Activated T-cell treated with anti-CD3 and anti-CD28 coated beads, Interleukin-2, amount 50 U/mL, for 4 hours (primary cell): ENCODE results near the gene NFIB. TPM values are rescaled to one million over a fixed set of nuclear protein-coding genes. Genes with fewer than 3 reads are reported as not detected.

Source experiments
- ATAC-seq, 2 donors: fragments of 200-7000 bp; cut with Tn5 transposase; one replicate each; pipeline ENCODE4 v1.10.0; 2021
- DNase-seq: peaks from one replicate; pipeline ENCODE4 v3.0.0-alpha.2; 2020
- H3K27me3 Mint-ChIP-seq: one replicate; pipeline ENCODE4 v1.8.0; 2021; ENCODE audit warnings: low read depth, mixed read lengths
- H3K36me3 Mint-ChIP-seq: one replicate; pipeline ENCODE4 v1.8.0; 2022; ENCODE audit warnings: mixed read lengths; ENCODE audit not compliant: insufficient read depth
- H3K4me1 Mint-ChIP-seq: one replicate; pipeline ENCODE4 v1.8.0; 2021; ENCODE audit warnings: low read depth, mixed read lengths
- H3K4me3 Mint-ChIP-seq: one replicate; pipeline ENCODE4 v1.8.0; 2021; ENCODE audit warnings: mild to moderate bottlenecking, moderate library complexity, mixed read lengths
- H3K9me3 Mint-ChIP-seq: one replicate; pipeline ENCODE4 v1.8.0; 2021; ENCODE audit warnings: mixed read lengths
- total RNA-seq, 3 donors: library from RNA; stranded (reverse); gene quantifications; one replicate each; pipeline ENCODE4 v1.2.1, GENCODE V29; 2021

The NFIB gene
- total RNA-seq, 3 donors from 2014 or later, result 0.20 to 0.42 (median 0.30) TPM

GRCh38 chr9:14348373-14349145 lies 34.6 kb upstream of the NFIB start:
- H3K4me1 Mint-ChIP-seq, result peaks cover 10% of the 10 kb centered on the region
- no peak for ATAC-seq
- H3K4me3 Mint-ChIP-seq, result no peak overlapping the region
- H3K27me3 Mint-ChIP-seq, result peaks cover 67% of the 10 kb centered on the region
- no peaks in the 10 kb centered on the region for H3K9me3 Mint-ChIP-seq
- no peaks in the 10 kb centered on the region for H3K36me3 Mint-ChIP-seq
- no peak for DNase-seq

- Mint-ChIP-seq H3K4me1 (peaks cover 9% of the 10 kb centered on the region), H3K4me3 (no peak overlapping the region), H3K27me3 (peaks cover 62% of the 10 kb centered on the region), H3K9me3 (no peaks in the 10 kb centered on the region), H3K36me3 (no peaks in the 10 kb centered on the region)
- DNase-seq (no peak), ATAC-seq (no peak)
These were observed 34.1 kb upstream of the NFIB start for GRCh38 chr9:14348123-14348372.

GRCh38 chr9:14347406-14348122 lies 33.6 kb upstream of the NFIB start:
- peaks cover 9% of the 10 kb centered on the region for H3K4me1 Mint-ChIP-seq
- peaks cover 57% of the 10 kb centered on the region for H3K27me3 Mint-ChIP-seq
- no peaks in the 10 kb centered on the region for H3K9me3 Mint-ChIP-seq
- no peak for ATAC-seq
- no peak overlapping the region for H3K4me3 Mint-ChIP-seq
- no peaks in the 10 kb centered on the region for H3K36me3 Mint-ChIP-seq
- no peak for DNase-seq

GRCh38 chr9:14346811-14347405 lies 33.0 kb upstream of the NFIB start:
- peaks cover 51% of the 10 kb centered on the region for H3K27me3 Mint-ChIP-seq
- no peak for DNase-seq
- H3K4me3 Mint-ChIP-seq, result no peak overlapping the region
- H3K4me1 Mint-ChIP-seq, result peaks cover 9% of the 10 kb centered on the region
- no peaks in the 10 kb centered on the region for H3K36me3 Mint-ChIP-seq
- no peak for ATAC-seq
- no peaks in the 10 kb centered on the region for H3K9me3 Mint-ChIP-seq

GRCh38 chr9:14346231-14346791 lies 32.4 kb upstream of the NFIB start:
- no peak for ATAC-seq
- H3K4me3 Mint-ChIP-seq, result no peak overlapping the region
- no peak for DNase-seq
- H3K4me1 Mint-ChIP-seq, result peaks cover 9% of the 10 kb centered on the region
- H3K27me3 Mint-ChIP-seq, result peaks cover 47% of the 10 kb centered on the region
- no peaks in the 10 kb centered on the region for H3K36me3 Mint-ChIP-seq
- no peaks in the 10 kb centered on the region for H3K9me3 Mint-ChIP-seq

DNA sequence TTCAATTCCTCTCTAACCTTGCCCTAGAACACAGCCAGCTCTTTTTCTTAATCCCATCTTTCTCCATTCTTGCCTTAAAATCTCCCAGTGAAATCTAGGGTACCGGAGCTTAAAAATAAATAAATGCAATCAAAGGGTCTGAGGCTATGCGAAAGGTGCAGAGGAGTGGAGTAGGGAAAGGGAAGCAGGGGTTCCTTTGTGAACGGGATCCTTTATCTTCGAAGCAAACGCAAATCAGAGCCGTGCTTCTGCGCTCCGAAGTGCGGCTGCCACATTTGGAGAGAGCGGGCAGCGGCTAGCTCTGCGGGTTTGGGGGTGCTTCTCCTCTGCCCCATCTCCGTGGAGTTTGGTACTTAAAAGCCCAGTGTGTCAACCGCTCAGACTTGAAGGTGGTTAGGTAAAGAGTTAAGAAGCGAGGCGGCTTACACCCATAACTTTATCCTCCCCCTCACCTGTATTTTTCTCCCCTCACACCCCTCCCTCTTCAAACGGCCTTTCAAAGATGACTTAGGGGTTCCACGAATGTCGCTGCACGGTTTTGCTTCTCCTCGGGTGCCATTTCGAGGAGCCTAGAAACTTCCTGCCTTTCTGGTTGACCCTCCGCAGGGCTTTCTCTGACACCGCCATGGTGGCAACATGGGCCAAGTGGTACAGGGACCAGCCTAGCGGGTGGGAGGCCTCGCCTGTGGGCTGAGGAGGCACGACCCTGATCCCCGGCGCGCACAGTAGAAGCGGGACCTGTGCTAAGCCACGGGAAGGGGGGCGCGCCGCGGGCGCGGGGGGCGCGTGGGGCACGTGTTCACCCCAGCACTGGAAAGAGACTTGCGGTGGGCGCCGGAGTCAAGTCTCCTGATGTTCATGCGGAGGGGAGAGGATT lies 31.7 kb upstream of the NFIB start:
- Mint-ChIP-seq H3K27me3 (peaks cover 41% of the 10 kb centered on the region), H3K9me3 (no peaks in the 10 kb centered on the region)

DNA sequence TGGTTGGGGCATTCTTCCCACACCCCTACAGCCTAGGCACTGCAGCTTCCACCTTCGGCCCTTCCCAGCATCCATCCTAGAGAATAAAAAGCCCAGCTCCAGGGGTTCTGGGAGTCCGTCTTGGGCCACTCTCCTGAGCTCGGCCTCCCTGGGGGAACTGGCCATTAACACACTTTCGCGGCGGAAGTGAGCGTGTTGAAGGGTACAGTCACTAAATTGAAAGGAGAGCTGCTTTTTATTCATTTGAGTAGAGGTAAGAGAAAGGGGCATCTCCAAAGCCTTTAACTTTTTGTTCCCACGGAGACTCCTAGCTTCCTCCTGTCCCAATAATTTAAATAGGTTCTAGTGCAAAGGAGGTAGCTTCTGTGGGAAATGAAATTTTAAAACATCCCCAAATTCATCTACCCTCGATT lies 31.0 kb upstream of the NFIB start:
- no peak for DNase-seq
- H3K4me1 Mint-ChIP-seq, result peaks cover 9% of the 10 kb centered on the region

More for the DNA sequence above, 31.7 kb upstream of the NFIB start:
- no peaks in the 10 kb centered on the region for H3K36me3 Mint-ChIP-seq
- DNase-seq (no peak), ATAC-seq (peak in 1 of 2 donors; percentile 13)
- H3K4me3 Mint-ChIP-seq, result no peak overlapping the region
- peaks cover 9% of the 10 kb centered on the region for H3K4me1 Mint-ChIP-seq

GRCh38 chr9:14344053-14344524 lies 30.1 kb upstream of the NFIB start:
- H3K9me3 Mint-ChIP-seq, result no peaks in the 10 kb centered on the region
- H3K36me3 Mint-ChIP-seq, result no peaks in the 10 kb centered on the region
- H3K4me1 Mint-ChIP-seq, result peaks cover 9% of the 10 kb centered on the region
- DNase-seq (no peak), ATAC-seq (no peak)
- peaks cover 30% of the 10 kb centered on the region for H3K27me3 Mint-ChIP-seq
- H3K4me3 Mint-ChIP-seq, result no peak overlapping the region

More for the DNA sequence above, 31.0 kb upstream of the NFIB start:
- ATAC-seq, result no peak
- H3K27me3 Mint-ChIP-seq, result peaks cover 36% of the 10 kb centered on the region
- H3K4me3 Mint-ChIP-seq, result no peak overlapping the region
- no peaks in the 10 kb centered on the region for H3K36me3 Mint-ChIP-seq
- H3K9me3 Mint-ChIP-seq, result no peaks in the 10 kb centered on the region

GRCh38 chr9:14343261-14344031 lies 29.5 kb upstream of the NFIB start:
- Mint-ChIP-seq H3K27me3 (peaks cover 24% of the 10 kb centered on the region), H3K4me3 (no peak overlapping the region), H3K36me3 (no peaks in the 10 kb centered on the region), H3K9me3 (no peaks in the 10 kb centered on the region), H3K4me1 (peaks cover 9% of the 10 kb centered on the region)
- ATAC-seq (no peak), DNase-seq (no peak)

DNA sequence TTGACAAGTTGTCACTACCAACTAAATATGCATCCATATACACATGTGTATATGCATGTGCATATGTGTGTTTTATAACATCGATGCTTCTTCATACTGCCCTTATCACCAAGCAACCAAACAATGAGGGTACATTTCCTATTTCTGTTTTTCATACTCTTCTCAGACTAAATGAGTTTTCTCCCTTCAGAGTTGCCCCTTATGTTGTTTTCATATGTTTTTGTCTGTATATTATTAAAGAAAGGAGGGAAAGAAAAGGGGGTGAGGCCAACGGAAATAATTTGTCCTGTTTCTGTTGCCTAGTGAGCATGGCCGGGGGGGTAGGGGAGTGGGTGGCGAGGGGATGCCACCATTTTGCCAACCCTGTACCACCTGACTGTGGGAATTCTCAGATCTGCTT lies 28.8 kb upstream of the NFIB start:
- no peak overlapping the region for H3K4me3 Mint-ChIP-seq
- H3K36me3 Mint-ChIP-seq, result no peaks in the 10 kb centered on the region
- peaks cover 6% of the 10 kb centered on the region for H3K4me1 Mint-ChIP-seq
- no peaks in the 10 kb centered on the region for H3K9me3 Mint-ChIP-seq
- DNase-seq (no peak), ATAC-seq (no peak)
- H3K27me3 Mint-ChIP-seq, result peaks cover 17% of the 10 kb centered on the region

DNA sequence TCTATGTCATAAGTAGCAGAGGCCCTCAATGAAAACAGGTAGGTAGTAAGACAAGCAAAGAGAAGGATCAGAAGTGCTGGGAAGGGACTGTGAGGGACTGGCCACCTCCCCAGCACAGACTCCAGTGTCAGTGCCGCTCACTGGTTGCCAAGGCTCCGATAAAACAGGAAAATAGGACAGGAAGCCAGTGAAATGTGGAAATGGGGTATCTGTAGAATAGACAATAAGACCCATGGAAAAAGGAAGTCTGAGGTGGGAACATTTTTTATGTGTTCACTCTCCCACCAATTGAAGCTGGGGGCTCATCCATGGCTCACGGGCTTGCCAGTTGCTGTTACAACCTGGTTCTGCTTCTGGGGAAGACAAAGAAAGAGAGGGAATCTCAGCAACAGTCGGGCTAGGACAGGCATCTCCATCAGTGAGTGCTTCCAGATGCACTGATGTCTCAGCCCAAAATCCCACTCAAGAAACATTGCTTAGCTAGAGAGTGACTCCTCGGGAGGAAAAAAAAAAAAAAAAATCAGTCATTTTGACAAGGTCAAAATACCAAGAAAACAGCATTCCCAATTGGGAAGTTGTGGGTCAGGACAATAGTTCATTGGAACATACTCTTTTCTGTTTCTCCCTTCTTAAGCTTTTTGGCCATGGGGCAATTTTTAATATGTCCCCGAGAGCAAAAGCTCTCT lies 27.6 kb upstream of the NFIB start:
- Mint-ChIP-seq H3K4me1 (peaks cover 4% of the 10 kb centered on the region), H3K9me3 (no peaks in the 10 kb centered on the region), H3K36me3 (no peaks in the 10 kb centered on the region), H3K4me3 (no peak overlapping the region), H3K27me3 (peaks cover 13% of the 10 kb centered on the region)
- DNase-seq, result no peak
- no peak for ATAC-seq

DNA sequence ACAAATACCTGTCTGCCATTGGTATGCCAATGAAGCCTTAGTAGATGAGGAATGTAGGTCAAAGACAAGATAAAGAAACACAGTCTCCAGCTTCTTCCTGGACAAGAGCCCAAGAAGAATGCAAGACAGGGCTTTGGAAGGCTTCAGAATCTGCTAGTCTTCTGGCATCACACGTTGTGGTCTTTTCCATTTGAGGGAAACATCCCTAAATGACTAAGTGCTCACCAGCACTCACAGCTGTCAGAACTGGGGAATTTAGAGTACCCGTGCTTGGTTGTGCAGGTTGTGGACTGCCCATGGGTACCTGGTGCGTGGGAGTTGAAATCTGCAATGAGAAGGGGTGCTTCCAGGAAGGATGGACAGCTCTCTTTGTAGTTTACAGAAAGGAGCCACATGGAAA lies 27.1 kb upstream of the NFIB start:
- no peak overlapping the region for H3K4me3 Mint-ChIP-seq
- H3K4me1 Mint-ChIP-seq, result peaks cover 2% of the 10 kb centered on the region
- no peaks in the 10 kb centered on the region for H3K9me3 Mint-ChIP-seq
- DNase-seq (no peak), ATAC-seq (no peak)
- peaks cover 8% of the 10 kb centered on the region for H3K27me3 Mint-ChIP-seq
- H3K36me3 Mint-ChIP-seq, result no peaks in the 10 kb centered on the region
